CMK (cell line): Measurements from ENCODE around the gene PET100.
A peak's percentile ranks its signal among the peaks of the same experiment; 100 is the strongest.

Experiments used
- DNase-seq: peaks from one replicate; pipeline ENCODE4 v3.0.0-alpha.2; 2010; ENCODE audit warnings: low read depth

The PET100 gene

DNA sequence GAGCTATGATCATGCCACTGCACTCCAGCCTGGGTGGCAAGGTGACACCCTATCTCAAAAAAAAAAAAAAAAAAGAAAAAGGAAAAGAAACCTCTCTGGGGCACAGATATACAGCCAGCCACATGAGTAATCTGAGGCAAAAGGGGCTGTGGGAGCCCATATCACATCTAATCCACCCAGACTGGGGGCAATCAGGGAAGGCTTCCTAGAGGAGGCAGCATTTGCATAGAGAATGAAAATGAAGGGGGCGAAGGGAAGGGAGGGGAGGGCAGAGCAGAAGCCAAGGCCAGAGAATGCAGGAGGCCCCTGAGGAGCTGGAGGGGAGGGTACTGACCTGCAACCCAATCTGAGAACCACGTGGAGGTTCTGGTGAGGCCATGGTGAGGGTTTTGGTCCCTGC is 20.6 kb downstream of the PET100 start:
- no peak for DNase-seq

DNA sequence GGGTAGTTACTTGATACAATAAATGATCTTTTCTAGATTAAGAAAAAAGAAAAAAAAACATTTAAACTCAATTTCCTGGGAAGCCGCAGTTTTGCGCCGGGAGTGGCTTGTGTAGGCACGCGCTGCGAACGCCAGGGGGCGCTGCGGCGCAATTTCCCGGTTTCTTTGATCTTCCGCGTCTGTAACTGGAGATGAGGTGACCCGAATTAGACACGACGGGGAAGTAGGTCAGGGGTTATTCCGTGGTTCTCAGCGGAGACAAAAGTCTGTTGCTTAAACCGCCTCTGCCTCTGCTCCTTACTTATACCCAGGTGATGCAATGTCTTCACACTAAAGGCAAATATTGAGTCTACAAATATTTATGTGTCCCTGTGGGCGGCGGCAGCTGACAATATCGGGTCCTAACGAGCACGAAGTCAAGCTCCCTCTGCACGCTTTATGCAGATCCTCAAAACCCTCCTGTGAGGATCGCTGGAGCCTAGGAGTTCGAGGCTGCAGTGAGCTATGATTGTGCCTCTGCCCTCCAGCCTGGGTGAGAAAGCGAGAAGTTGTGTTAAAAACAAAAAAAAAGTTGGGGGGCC is 22.6 kb downstream of the PET100 start:
- peak; percentile 65 for DNase-seq

DNA sequence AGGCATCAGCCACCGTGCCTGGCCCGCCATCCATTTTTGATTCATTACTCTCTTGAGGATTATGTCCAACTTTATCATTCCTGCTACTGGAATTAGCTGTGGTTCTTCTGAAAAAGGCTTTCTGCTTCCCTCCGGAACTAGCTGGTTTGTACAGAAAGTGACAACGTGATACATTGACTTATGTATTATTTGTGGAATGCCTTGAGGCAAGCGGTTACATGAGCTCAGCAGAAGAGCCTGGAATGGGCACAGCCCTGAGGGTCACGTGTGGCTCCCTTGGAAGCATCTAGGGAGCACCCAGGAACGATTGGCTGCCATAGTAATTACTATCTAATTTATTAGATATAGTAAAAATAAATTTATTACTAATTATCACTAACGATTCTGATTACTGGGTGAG is 24.8 kb downstream of the PET100 start:
- no peak for DNase-seq

DNA sequence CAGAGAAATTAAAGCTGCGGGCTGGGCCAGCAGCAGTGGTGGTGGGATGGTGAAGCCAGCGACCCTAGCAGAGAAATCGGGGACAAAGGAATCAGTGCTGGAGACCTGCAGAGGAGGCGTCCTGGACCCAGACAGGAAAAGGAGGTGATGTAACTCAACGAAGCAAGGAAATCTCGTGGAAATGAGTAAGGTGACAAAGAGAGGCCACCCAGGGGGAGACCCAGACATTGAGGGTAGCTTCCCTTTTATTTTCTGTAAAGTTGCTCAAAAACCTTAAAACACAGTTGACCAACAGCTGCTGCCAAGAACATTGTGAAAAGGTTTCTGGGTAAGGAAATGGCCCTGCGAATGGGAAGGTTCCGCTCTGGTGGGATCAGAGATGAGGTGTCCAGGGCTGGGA is 26.0 kb downstream of the PET100 start:
- no peak for DNase-seq

DNA sequence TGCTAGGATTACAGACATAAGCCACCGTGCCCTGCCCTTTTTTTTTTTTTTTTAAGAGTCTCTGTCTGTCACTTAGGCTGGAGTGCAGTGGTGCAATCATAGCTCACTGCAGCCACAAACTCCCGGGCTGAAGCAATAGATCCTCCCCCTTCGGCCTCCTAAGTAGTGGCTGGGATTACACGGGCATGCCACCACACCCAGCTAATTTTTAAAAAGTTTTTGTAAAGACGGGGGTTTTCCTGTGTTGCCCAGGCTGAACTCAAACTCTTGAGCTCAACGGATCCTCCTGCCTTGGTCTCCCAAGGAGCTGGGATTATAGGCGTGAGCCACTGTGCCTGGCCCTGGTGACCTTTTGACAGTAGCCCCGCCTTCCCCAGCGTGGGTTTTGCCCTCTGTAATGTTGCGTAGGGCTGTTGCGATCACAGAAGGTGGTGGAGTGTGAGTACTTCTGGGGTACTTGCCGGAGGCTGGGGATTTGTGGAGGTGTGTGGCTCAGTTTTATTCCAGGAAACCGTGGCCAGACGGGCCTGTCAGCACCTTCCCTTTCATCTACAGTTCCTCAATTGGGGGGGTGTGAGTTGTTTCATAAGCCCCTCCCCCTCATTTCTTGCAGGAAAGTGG is 27.6 kb downstream of the PET100 start:
- no peak for DNase-seq

DNA sequence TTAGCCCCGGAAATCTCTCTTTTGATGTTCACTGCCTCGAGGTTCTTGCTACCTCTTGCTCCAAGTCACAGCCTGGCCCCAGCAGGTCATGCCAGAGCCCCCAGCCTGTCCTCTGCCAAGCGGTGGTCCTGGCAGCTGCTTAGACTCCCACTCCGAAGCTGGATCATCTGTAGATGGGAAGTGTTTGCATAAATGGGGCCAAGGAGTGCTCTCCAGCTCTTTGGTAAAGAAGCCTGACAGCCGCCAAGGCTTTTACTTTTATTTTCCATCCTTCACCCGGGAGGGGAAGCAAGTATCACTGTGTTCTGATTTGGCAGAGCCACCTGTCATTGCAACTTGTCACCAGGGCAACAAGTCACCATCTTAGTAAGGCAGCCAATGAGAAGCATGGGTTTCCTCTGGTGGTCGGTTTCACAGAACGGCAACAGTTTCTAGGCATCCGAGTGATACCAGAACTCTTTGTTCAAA is 28.7 kb downstream of the PET100 start:
- DNase-seq: no peak

DNA sequence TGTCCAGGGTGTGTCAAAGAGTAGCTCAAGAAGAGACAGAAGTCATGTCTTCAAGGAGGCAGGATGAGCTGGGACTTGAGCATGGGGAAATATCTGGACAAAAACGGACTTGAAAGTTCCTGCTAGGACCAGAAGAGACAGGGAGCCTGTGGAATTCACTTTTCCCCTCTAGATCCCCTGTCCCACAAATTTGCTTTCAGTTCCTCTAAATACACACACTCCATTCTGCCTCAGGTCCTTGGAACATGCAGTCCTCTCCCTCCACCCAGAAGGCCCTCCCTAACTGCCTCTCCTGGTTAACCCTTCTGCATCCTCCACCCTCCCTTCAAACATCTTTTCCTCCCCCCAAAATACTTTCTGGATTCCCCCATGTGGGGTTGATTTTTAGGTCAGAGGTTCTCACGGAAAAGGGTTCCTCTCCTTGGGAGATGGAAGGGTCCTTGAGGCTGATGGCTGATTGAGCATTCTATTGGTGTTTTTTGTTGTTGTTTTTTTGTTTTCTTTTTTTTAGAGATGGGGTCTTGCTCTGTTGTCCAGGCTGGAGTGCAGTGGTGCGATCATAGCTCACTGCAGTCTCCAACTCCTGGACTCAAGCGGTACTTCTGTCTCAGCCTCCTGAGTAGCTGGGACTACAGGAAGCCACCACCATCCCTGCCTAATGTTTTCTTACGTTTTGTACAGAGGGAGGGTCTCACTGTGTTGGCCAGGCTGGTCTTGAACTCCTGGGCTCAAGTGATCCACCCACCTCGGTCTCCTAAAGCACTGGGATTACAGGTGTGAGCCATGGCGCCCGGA is 32.3 kb downstream of the PET100 start:
- DNase-seq: no peak

DNA sequence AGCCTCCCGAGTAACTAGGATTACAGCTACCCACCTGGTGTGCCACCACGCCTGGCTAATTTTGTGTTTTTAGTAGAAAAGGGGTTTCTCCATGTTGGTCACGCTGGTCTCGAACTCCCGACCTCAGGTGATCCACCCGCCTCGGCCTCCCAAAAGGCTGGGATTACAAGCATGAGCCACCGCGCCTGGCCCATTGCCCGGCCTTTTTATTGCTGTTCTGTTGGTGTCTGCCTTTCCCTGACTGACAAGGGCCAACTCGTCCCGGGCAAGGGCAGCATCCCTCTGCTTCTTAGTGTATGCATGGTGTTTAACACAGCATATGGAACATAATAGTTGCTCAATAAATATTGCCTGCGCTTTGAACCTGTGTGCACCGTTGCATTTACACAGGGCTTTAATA is 33.1 kb downstream of the PET100 start:
- no peak for DNase-seq

DNA sequence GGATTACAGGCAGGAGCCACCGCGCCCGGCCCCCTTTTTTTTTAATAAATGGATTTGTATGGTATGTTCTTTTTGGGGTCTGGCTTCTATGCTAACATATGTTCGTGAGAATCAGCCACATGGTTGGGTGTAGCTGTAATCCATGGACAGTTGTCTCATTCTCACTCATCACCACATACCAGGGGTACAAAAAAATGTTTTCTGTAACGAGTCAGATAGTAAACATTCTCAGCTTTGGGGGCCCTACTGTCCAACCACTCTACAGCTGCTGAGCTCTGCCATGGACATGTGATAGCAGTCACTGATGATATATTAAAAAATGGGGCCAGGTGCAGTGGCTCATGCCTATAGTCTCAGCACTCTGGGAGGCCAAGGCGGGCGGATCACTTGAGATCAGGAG is 34.1 kb downstream of the PET100 start:
- DNase-seq: no peak

DNA sequence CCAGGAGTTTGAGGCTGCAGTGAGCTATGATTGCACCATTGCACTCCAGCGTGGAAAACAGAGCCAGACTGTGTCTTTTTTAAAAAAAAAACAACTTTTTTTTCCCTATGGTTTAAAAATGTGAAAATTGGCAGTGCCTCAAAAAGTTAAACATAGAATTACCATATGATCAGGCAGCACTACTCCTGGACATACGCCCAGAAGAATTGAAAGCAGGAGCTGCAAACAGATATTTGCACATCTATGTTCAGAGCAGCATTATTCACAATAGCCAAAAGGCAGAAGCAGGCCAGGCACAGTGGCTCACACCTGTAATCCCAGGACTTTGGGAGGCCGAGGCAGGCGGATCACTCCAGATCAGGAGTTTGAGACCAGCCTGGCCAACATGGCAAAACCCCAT is 35.5 kb downstream of the PET100 start:
- DNase-seq: no peak

DNA sequence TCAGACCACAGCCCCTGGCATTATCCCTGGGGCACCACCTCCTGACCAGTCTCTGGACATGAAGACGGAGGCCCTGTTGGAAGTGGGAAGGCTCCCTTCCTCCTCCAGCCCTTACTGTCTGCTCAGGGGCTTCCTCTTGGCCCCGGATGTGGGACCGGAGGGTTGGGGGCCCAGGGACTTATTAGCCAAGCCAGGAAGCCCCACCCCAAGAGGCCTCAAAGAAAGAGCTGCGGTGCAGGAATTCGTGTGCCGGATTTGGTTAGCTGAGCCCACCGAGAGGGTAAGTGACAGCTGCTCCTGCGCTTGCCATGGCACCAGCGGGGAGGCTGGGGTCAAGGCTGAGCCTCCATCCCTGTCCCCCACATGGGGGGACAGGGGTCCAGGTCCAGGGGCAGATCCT is 39.2 kb downstream of the PET100 start, which contains the start of gene RETN:
TSS of gene RETN (plus strand) at position 208 of the 400 bp plus-strand sequence. CDS start 278 bp downstream, outside the sequence.
- DNase-seq: no peak

DNA sequence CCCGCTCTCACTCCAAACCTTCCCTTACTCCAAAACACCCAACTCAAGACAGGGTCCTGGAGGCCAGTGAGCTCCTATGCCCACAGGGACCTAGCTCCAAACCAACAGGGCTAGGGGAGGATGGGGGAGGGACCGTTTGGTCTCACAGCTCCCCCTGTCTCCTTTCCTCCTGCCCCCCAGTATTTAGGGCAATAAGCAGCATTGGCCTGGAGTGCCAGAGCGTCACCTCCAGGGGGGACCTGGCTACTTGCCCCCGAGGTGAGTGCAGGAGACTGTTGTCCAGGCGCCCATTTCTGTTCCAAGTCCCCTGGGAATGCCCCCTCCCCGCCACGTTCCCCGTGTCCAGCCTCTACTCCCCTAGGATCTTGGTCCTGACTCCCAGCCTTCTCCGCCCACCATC is 40.0 kb downstream of the PET100 start:
- DNase-seq: no peak

DNA sequence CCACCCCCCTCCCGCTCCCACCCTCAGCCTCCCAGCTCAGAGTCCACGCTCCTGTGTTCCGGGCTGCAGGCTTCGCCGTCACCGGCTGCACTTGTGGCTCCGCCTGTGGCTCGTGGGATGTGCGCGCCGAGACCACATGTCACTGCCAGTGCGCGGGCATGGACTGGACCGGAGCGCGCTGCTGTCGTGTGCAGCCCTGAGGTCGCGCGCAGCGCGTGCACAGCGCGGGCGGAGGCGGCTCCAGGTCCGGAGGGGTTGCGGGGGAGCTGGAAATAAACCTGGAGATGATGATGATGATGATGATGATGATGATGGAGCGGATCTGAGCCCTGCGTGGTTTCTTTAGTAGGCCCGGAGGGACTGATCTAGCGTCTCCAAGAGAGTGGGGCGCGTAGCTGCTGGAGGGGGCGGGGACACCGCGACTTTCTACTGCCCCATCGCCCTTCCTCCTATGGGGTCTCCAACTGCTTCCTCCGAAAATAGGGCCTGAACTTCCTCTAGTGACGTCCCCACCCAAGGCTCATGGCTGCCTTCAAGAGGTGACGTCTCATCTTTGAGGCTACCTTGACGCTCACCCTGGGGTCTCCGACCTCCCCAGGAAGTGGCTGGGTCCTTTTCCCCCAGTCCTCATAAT is 40.7 kb downstream of the PET100 start:
- DNase-seq: no peak

DNA sequence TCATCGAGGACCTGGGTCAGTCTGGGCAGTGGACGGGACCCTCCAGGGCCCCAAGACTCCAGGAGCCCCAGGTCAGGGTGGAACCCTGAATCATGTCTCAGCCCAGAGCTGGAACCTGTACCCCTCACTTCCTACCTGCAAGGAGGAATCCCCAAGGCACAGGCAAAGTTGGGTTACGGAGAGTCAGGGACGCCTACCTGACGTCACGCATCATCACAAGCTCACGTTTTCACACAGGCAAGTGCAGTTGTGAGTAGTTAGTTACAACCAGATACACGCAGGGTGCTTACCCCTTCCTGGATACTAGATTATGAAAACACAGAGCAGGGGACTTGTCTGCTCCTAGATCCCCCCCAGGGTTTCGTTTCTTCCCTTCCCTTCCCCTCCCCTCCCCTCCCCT is 41.2 kb downstream of the PET100 start:
- DNase-seq: no peak

DNA sequence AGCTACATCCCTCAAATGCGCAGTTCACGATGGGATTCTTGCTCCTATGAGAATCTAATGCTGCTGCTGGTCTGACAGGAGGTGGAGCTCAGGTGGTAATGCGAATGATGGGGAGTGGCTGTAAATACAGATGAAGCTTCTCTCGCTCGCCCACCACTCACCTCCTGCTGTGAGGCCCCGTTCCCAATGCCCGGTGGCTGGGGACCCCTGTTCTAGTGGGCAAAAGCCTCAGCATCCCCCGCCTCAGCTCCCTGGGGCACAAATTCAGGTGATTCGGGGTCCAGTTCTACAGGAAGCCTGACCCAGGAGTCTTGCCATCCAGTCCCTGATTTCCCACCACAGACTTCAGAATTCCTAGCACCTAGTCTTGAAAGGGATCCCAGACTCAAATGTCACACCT is 42.9 kb downstream of the PET100 start:
- no peak for DNase-seq

DNA sequence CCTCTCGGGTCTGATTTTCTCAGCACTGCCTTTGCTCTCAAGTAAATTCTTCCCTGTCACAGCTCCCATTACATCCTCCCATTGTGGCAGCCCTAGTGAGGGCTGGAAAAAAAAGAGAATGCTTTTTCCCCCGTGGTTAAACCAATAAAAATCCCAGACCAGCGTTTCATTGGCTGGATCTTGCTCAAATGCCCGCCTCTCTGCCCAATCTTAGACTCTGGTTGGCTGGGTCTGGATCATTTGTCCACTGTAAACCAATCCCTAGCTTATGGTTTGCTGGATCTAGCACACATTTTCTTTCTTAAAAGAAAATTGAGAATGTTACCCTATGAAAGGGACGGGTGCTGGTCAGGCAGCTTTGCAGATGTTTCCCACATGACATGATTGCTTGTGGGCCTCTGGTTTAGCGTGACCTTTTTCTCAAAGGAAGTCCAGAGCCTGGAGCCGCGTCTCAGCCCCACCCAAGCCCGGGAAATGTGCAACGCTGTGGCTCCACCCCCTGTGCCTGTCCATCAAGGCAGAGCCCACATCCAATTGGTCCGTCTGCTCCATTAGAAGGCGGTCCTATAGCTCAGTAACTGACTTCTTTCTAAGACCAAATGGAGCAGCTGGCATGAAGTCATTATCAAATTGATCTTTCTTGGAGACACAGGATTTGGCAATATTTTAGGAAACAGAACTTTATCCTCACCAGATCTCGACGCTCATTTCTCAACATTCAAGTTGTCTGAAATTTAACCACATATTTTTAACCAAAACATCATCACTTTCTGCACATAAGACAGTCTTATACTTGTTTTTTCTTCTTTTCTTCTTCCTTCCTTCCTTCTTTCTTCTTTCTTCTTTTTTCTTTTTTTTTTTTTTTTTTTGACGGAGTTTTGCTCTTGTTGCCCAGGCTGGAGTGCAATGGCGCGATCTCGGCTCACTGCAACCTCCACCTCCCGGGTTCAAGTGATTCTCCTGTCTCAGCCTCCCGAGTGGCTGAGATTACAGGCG is 44.7 kb downstream of the PET100 start:
- peak; percentile 74 for DNase-seq

DNA sequence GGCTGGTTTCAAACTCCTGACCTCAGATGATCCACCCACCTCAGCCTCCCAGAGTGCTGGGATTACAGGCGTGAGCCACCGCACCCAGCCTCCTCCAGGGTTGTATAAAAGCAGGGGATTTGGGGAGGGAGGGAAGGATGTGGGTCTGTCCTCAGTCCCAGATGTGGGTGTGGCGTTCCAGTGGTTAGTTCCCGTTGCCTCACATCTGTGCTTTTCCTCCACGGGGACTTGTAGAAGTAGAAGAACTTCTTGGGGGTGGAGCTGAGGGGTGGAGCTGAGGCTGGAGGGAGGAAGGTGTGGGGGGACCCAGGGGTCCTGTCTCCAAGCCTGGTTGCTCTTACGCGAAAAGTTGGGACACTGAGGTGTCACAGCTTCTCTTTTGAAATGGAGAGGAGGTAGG is 46.8 kb downstream of the PET100 start:
- DNase-seq: no peak

DNA sequence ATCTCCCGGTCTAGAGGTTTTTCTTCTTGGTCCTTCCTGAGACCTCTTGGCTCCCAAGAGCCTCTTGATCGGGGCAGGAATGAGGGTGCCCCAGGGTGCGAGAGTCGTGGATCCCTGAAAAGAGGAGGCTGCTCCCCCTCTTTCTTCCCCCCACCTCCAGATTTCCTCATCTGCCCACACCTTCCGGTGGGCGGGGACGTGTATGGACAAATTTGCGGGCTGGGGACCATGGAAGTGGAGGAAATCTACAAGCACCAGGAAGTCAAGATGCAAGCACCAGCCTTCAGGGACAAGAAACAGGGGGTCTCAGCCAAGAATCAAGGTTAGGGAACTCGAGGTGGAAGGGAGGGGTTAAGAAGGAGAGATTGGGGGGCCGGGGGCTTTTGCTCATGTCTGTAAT is 47.3 kb downstream of the PET100 start, which contains the start of gene MCEMP1:
TSS of gene MCEMP1 (plus strand) at position 237 of the 400 bp plus-strand sequence. CDS start at position 268, 31 bp downstream.
- DNase-seq: no peak

DNA sequence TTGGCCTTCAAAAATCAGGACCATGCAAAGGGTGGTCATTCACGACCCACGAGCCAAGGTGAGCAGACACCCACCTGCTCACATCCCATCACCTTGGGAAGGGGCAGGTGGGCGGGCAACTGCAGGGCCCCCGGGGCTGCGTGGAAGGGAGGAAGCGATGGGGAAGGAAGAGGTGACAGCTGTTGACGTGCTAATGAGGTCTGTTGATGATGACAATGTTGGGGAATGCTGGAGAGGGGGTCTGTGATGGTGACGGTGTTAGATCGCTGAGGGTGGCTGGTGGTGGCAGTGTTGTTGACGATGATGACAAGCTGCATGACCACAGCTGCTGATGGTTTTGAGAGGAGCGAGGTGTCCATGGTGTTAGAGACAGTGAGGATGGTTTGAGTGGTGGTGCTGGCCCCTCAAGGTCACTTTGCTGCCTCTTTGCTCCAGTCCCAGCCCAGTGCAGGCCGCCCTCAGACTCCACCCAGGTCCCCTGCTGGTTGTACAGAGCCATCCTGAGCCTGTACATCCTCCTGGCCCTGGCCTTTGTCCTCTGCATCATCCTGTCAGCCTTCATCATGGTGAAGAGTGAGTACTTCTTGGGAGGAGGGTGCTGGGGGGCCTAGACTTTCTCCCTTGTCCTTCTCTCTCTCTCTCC is 48.2 kb downstream of the PET100 start:
- no peak for DNase-seq

DNA sequence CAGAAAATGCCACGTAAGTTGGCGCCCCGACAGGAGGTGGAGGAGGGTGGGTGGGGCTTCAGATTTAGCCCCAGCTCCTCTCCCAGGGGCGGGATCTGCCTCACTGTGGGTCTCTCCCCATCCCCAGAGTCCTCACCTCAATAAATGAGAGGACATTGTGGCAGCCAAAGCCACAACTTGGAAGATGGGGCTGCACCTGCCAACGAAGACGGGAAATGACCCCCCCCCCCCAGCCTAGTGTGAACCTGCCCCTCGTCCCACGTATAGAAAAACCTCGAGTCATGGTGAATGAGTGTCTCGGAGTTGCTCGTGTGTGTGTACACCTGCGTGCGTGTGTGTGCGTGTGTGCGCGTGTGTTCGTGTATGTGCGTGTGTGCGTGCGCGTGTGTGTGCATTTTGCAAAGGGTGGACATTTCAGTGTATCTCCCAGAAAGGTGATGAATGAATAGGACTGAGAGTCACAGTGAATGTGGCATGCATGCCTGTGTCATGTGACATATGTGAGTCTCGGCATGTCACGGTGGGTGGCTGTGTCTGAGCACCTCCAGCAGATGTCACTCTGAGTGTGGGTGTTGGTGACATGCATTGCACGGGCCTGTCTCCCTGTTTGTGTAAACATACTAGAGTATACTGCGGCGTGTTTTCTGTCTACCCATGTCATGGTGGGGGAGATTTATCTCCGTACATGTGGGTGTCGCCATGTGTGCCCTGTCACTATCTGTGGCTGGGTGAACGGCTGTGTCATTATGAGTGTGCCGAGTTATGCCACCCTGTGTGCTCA is 49.6 kb downstream of the PET100 start:
- no peak for DNase-seq
